Measurements from ENCODE around the gene OTOG.

- TF ChIP-seq, protein P1, sequence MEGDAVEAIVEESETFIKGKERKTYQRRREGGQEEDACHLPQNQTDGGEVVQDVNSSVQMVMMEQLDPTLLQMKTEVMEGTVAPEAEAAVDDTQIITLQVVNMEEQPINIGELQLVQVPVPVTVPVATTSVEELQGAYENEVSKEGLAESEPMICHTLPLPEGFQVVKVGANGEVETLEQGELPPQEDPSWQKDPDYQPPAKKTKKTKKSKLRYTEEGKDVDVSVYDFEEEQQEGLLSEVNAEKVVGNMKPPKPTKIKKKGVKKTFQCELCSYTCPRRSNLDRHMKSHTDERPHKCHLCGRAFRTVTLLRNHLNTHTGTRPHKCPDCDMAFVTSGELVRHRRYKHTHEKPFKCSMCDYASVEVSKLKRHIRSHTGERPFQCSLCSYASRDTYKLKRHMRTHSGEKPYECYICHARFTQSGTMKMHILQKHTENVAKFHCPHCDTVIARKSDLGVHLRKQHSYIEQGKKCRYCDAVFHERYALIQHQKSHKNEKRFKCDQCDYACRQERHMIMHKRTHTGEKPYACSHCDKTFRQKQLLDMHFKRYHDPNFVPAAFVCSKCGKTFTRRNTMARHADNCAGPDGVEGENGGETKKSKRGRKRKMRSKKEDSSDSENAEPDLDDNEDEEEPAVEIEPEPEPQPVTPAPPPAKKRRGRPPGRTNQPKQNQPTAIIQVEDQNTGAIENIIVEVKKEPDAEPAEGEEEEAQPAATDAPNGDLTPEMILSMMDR (conservative IDR thresholded peaks at IDR 0.05), result no peak
- no peak for TF ChIP-seq EZH2 (IDR thresholded peaks at IDR 0.05; ENCODE audit: low read depth)
Measured at GRCh38 chr11:17578296-17578695, 31.2 kb downstream of the OTOG start.
